Muscle of leg (tissue), 16 donors: ENCODE results near the gene C10orf71. TPM values are rescaled to one million over a fixed set of nuclear protein-coding genes. Genes with fewer than 3 reads are reported as not detected.
A peak's percentile ranks its signal among the peaks of the same experiment; 100 is the strongest.

Source experiments
- DNase-seq: peaks from one replicate; pipeline ENCODE4 v3.0.0; 2013
- H3K27ac ChIP-seq: one replicate; pipeline ENCODE4 v1.5.1; 2013; ENCODE audit warnings: mild to moderate bottlenecking, low read length, control low read depth
- H3K27me3 ChIP-seq: one replicate; pipeline ENCODE4 v1.6.1; 2013; ENCODE audit warnings: low read length; ENCODE audit not compliant: control insufficient read depth, insufficient read depth
- H3K36me3 ChIP-seq: one replicate; pipeline ENCODE4 v1.6.1; 2013; ENCODE audit warnings: low read length; ENCODE audit not compliant: control insufficient read depth, insufficient read depth
- H3K4me1 ChIP-seq: one replicate; pipeline ENCODE4 v1.6.1; 2013; ENCODE audit warnings: low read length; ENCODE audit not compliant: control insufficient read depth, insufficient read depth
- H3K4me3 ChIP-seq: one replicate; pipeline ENCODE4 v1.5.1; 2013; ENCODE audit warnings: low read length, control low read depth
- H3K9me3 ChIP-seq: replicated peaks from 2 replicates; pipeline ENCODE4 v1.6.1; 2013; ENCODE audit warnings: low read depth, low read length; ENCODE audit not compliant: control insufficient read depth
- WGBS: methylation state at CpG from one replicate; pipeline ENCODE4 v1.1.5; 2013; ENCODE audit warnings: missing lambda C conversion rate; ENCODE audit not compliant: insufficient coverage; 5-methylcytosine and 5-hydroxymethylcytosine counted together
- long read RNA-seq, 11 donors: transcript quantifications; one replicate each; lab custom pipeline, GENCODE V29; 2026
- polyA plus RNA-seq, 8 donors: library from polyadenylated mRNA; unstranded; fragments of 120-200 nt; gene quantifications; one replicate each; pipeline versions ENCODE4 v1.2.1 to v1.2.3, GENCODE V29; 2013; ENCODE audit warnings: inconsistent platforms in 1 of 8, low replicate concordance in 1 of 8; ENCODE audit not compliant: insufficient read length in 8 of 8, insufficient read depth in 1 of 8
- total RNA-seq: library from RNA; stranded (reverse); fragments of 120-200 nt; gene quantifications from one replicate; pipeline ENCODE4 v1.2.4, GENCODE V29; 2013

The C10orf71 gene
- total RNA-seq (10.8 TPM), polyA plus RNA-seq (10 to 100 TPM; 16.5 to 26.6 (median 21.6) TPM)
- long read RNA-seq, donor 1, full-length matches to known transcripts = 3 of 3 reads
- long read RNA-seq, donor 1, partial matches to known transcripts = 0 of 3 reads
- long read RNA-seq, donor 1, other reads (novel, unspliced or antisense) = 0 of 3 reads
- long read RNA-seq, donor 2 = 0 reads
- long read RNA-seq, donor 3, full-length matches to known transcripts = 7 of 13 reads
- long read RNA-seq, donor 3, partial matches to known transcripts = 0 of 13 reads
- long read RNA-seq, donor 3, other reads (novel, unspliced or antisense) = 6 of 13 reads
- long read RNA-seq, donor 4, full-length matches to known transcripts = 4 of 4 reads
- long read RNA-seq, donor 4, partial matches to known transcripts = 0 of 4 reads
- long read RNA-seq, donor 4, other reads (novel, unspliced or antisense) = 0 of 4 reads
- long read RNA-seq, donor 5, full-length matches to known transcripts = 15 of 15 reads
- long read RNA-seq, donor 5, partial matches to known transcripts = 0 of 15 reads
- long read RNA-seq, donor 5, other reads (novel, unspliced or antisense) = 0 of 15 reads
- long read RNA-seq, donor 6, full-length matches to known transcripts = 4 of 4 reads
- long read RNA-seq, donor 6, partial matches to known transcripts = 0 of 4 reads
- long read RNA-seq, donor 6, other reads (novel, unspliced or antisense) = 0 of 4 reads
- long read RNA-seq, donor 7, full-length matches to known transcripts = 2 of 2 reads
- long read RNA-seq, donor 7, partial matches to known transcripts = 0 of 2 reads
- long read RNA-seq, donor 7, other reads (novel, unspliced or antisense) = 0 of 2 reads
- long read RNA-seq, donor 8, full-length matches to known transcripts = 4 of 4 reads
- long read RNA-seq, donor 8, partial matches to known transcripts = 0 of 4 reads
- long read RNA-seq, donor 8, other reads (novel, unspliced or antisense) = 0 of 4 reads
- long read RNA-seq, donor 9, full-length matches to known transcripts = 3 of 18 reads
- long read RNA-seq, donor 9, partial matches to known transcripts = 15 of 18 reads
- long read RNA-seq, donor 9, other reads (novel, unspliced or antisense) = 0 of 18 reads
- long read RNA-seq, donor 10, full-length matches to known transcripts = 6 of 6 reads
- long read RNA-seq, donor 10, partial matches to known transcripts = 0 of 6 reads
- long read RNA-seq, donor 10, other reads (novel, unspliced or antisense) = 0 of 6 reads
- long read RNA-seq, donor 11, full-length matches to known transcripts = 3 of 3 reads
- long read RNA-seq, donor 11, partial matches to known transcripts = 0 of 3 reads
- long read RNA-seq, donor 11, other reads (novel, unspliced or antisense) = 0 of 3 reads

GRCh38 chr10:49298983-49299815, at the start of gene C10orf71:
Gene C10orf71 (plus strand): TSS chr10:49299170. CDS start chr10:49322546, 23,376 bp downstream.
- H3K4me3 ChIP-seq = peak within 1 kb of the TSS; percentile 51
- H3K4me1 ChIP-seq = peaks cover 68% of the 10 kb centered on the region
- WGBS = 57% methylated on average over 16 of the region's 27 CpGs
- DNase-seq = peak; percentile 81
- H3K9me3 ChIP-seq = no peaks in the 10 kb centered on the region
- H3K27ac ChIP-seq = peak within 1 kb of the TSS; percentile 92
- H3K36me3 ChIP-seq = no peaks in the 10 kb centered on the region
- H3K27me3 ChIP-seq = no peaks in the 10 kb centered on the region

GRCh38 chr10:49252313-49253034, 46.5 kb upstream of the C10orf71 start:
- no peak for DNase-seq
- Histone ChIP-seq H3K4me3 (no peak overlapping the region), H3K9me3 (no peaks in the 10 kb centered on the region), H3K27ac (no peak overlapping the region), H3K27me3 (no peaks in the 10 kb centered on the region), H3K4me1 (peaks cover 6% of the 10 kb centered on the region), H3K36me3 (no peaks in the 10 kb centered on the region)
- WGBS = no CpG with 5 or more reads among the region's 11 CpGs

- H3K27ac ChIP-seq = no peak overlapping the region
These were observed 45.5 kb upstream of the C10orf71 start for GRCh38 chr10:49253340-49253906.

GRCh38 chr10:49254150-49254549, 44.8 kb upstream of the C10orf71 start:
- Histone ChIP-seq H3K36me3 (no peaks in the 10 kb centered on the region), H3K27me3 (no peaks in the 10 kb centered on the region), H3K9me3 (no peaks in the 10 kb centered on the region), H3K27ac (no peak overlapping the region), H3K4me3 (no peak overlapping the region), H3K4me1 (peaks cover 6% of the 10 kb centered on the region)
- no peak for DNase-seq

More at GRCh38 chr10:49253340-49253906, 45.5 kb upstream of the C10orf71 start:
- Histone ChIP-seq H3K27me3 (no peaks in the 10 kb centered on the region), H3K4me1 (peaks cover 6% of the 10 kb centered on the region), H3K4me3 (no peak overlapping the region), H3K36me3 (no peaks in the 10 kb centered on the region), H3K9me3 (no peaks in the 10 kb centered on the region)
- WGBS = 100% methylated on average over 1 of the region's 2 CpGs
- no peak for DNase-seq

- Histone ChIP-seq H3K4me3 (no peak overlapping the region), H3K27ac (no peak overlapping the region), H3K27me3 (no peaks in the 10 kb centered on the region), H3K4me1 (peaks cover 6% of the 10 kb centered on the region), H3K9me3 (no peaks in the 10 kb centered on the region), H3K36me3 (no peaks in the 10 kb centered on the region)
- WGBS = 21% methylated on average over 5 of the region's 14 CpGs
- no peak for DNase-seq
These were observed 44.2 kb upstream of the C10orf71 start for GRCh38 chr10:49254556-49255318.

- WGBS = 60% methylated on average over 1 of the region's 3 CpGs
- DNase-seq = no peak
- no peaks in the 10 kb centered on the region for H3K27me3 ChIP-seq
- H3K4me3 ChIP-seq = no peak overlapping the region
- H3K4me1 ChIP-seq = peaks cover 6% of the 10 kb centered on the region
- no peaks in the 10 kb centered on the region for H3K36me3 ChIP-seq
- no peaks in the 10 kb centered on the region for H3K9me3 ChIP-seq
- no peak overlapping the region for H3K27ac ChIP-seq
These were observed 43.1 kb upstream of the C10orf71 start for GRCh38 chr10:49255883-49256282.

GRCh38 chr10:49257154-49257553, 41.8 kb upstream of the C10orf71 start:
- no peaks in the 10 kb centered on the region for H3K36me3 ChIP-seq
- peaks cover 6% of the 10 kb centered on the region for H3K4me1 ChIP-seq
- no CpG with 5 or more reads among the region's 1 CpG for WGBS
- no peak overlapping the region for H3K4me3 ChIP-seq
- DNase-seq = no peak
- H3K27me3 ChIP-seq = no peaks in the 10 kb centered on the region
- H3K9me3 ChIP-seq = no peaks in the 10 kb centered on the region
- no peak overlapping the region for H3K27ac ChIP-seq

GRCh38 chr10:49257626-49258349, 41.2 kb upstream of the C10orf71 start:
- Histone ChIP-seq H3K9me3 (no peaks in the 10 kb centered on the region), H3K4me3 (no peak overlapping the region), H3K27ac (no peak overlapping the region), H3K4me1 (peaks cover 6% of the 10 kb centered on the region), H3K36me3 (no peaks in the 10 kb centered on the region), H3K27me3 (no peaks in the 10 kb centered on the region)
- WGBS = 91% methylated on average over 8 of the region's 11 CpGs
- no peak for DNase-seq
